ENCODE results near the gene MYO3B.

DNA sequence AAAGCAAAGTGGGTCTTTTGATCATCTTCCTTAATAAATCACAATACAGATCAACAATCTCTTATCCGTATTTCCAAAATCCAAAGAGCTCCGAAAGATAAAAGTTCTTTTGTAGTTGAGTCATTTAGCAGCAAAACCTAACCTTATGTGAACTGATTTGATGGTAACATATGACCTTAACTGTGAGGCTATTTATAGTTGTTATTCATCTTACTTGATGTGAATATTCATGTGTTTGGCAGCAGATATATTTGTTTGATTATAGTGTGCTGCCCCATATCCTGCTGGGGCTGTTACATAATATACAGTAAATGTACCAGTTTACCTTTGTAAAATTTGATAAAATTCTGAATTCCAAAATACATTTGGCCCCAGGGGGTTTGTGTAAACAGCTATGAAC is 158.5 kb downstream of the MYO3B start:
- TF ChIP-seq, protein P1, sequence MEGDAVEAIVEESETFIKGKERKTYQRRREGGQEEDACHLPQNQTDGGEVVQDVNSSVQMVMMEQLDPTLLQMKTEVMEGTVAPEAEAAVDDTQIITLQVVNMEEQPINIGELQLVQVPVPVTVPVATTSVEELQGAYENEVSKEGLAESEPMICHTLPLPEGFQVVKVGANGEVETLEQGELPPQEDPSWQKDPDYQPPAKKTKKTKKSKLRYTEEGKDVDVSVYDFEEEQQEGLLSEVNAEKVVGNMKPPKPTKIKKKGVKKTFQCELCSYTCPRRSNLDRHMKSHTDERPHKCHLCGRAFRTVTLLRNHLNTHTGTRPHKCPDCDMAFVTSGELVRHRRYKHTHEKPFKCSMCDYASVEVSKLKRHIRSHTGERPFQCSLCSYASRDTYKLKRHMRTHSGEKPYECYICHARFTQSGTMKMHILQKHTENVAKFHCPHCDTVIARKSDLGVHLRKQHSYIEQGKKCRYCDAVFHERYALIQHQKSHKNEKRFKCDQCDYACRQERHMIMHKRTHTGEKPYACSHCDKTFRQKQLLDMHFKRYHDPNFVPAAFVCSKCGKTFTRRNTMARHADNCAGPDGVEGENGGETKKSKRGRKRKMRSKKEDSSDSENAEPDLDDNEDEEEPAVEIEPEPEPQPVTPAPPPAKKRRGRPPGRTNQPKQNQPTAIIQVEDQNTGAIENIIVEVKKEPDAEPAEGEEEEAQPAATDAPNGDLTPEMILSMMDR (IDR thresholded peaks at IDR 0.05) = no peak
- TF ChIP-seq EZH2 (IDR thresholded peaks at IDR 0.05) (no peak), EZH2phosphoT487 (IDR thresholded peaks at IDR 0.05) (no peak)
